Measurements from ENCODE around the gene TRNP1. TPM values are rescaled to one million over a fixed set of nuclear protein-coding genes. Genes with fewer than 3 reads are reported as not detected.
"Not testable (repeated sequence)": the region's sequence is repeated elsewhere in the genome, so short reads cannot be mapped to it uniquely, and the experiment has no call there.

TRNP1 gene, protein sequence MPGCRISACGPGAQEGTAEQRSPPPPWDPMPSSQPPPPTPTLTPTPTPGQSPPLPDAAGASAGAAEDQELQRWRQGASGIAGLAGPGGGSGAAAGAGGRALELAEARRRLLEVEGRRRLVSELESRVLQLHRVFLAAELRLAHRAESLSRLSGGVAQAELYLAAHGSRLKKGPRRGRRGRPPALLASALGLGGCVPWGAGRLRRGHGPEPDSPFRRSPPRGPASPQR
- under 1 TPM; 0.28 to 0.55 TPM for total RNA-seq

DNA sequence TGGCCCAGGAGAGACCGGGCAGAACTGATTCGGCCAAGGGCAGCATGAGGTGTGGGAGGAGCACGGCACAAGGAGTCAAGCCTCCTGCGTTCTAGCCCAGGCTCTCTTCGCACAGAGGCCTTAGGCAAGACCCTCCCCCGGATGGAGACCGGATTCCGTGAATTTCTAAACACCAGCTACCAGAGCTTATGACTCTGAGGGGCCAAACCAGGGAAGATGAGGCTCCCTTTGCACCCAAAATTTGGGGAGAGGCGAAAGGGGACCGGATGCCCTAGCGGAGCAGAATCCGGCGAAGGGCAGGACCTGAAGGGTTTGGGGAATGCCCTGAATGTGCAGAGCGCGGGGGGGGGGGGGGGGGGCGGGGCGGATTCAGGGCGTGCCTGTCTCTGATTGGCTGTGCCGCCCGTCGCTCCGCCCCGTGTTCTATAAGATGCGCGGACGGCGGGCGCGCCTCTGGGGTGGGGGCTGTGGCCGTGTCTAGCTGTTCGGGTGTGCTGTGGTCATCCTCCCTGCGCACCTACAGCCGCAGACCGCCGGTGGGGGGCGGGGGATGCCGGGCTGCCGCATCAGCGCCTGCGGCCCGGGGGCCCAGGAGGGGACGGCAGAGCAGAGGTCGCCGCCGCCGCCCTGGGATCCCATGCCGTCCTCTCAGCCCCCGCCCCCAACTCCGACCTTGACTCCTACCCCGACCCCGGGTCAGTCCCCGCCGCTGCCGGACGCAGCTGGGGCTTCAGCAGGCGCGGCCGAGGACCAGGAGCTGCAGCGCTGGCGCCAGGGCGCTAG, at the start of gene TRNP1:
TRNP1 (plus strand) TSS at position 456 of the 783 bp plus-strand sequence; CDS start at position 551, 95 bp downstream.
- H3K27ac Mint-ChIP-seq: no peak within 1 kb of the TSS
- peaks cover 13 to 17% of the 10 kb centered on the region in 2 donors for H3K4me1 Mint-ChIP-seq (ENCODE audit: low read depth in 2 of 2)
- no peaks in the 10 kb centered on the region for H3K9me3 Mint-ChIP-seq
- peaks cover 40 to 52% of the 10 kb centered on the region in 2 donors for H3K27me3 Mint-ChIP-seq
- ATAC-seq (peak; percentile 78 to 89), DNase-seq (ENCODE audit: low spot score) (peak; percentile 84)
- H3K36me3 Mint-ChIP-seq: no peaks in the 10 kb centered on the region
- H3K4me3 Mint-ChIP-seq: peak within 1 kb of the TSS; percentile 82

DNA sequence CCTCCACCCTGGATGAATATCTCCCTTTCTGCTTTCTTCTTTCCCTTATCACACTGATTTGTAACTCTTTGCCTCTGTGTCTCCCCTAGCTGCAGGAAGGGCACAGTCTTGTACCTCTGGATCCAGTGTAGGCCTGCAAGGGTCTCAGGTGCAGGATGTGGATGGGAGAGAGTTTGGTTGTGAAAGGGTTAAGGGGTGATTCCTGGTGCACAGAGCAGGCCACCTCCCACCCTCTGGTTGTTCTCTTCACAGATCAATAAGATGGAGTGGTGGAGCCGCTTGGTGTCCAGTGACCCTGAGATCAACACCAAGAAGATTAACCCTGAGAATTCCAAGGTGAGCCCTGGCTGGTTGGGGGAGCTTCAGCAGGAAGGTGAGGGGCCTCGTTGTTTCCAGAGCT, 48.4 kb upstream of the TRNP1 start:
- ATAC-seq: no peak
- Mint-ChIP-seq H3K27ac (no peak overlapping the region), H3K36me3 (peaks cover 7% of the 10 kb centered on the region), H3K4me3 (no peak overlapping the region), H3K9me3 (no peaks in the 10 kb centered on the region), H3K4me1 (ENCODE audit: low read depth in 2 of 2) (no peaks in the 10 kb centered on the region), H3K27me3 (no peaks in the 10 kb centered on the region)
- no peak for DNase-seq (ENCODE audit: low spot score)

DNA sequence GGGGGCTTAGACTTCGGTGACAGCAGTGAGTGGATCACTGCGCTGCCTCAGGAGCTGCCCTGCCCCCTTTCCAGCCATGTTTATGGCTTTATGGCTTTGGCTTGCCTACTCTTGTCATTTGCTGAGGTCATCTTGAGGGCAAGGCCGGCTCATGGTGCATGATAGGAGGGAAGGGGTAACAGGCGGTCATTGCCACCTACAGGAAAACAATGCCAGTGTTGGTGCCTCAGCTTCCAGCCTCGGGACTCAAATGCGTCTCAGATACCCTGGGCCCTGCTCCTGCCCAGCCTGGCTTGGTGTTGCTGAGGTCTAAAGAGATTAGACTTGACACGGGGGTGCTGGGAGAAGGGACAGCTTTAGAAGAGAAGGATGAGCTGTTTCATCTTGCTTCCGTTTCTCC, 47.8 kb upstream of the TRNP1 start:
- no peak for DNase-seq (ENCODE audit: low spot score)
- no peak for ATAC-seq
- Mint-ChIP-seq H3K4me3 (no peak overlapping the region), H3K9me3 (no peaks in the 10 kb centered on the region), H3K36me3 (peaks cover 7% of the 10 kb centered on the region), H3K27ac (no peak overlapping the region), H3K27me3 (no peaks in the 10 kb centered on the region), H3K4me1 (ENCODE audit: low read depth in 2 of 2) (no peaks in the 10 kb centered on the region)

DNA sequence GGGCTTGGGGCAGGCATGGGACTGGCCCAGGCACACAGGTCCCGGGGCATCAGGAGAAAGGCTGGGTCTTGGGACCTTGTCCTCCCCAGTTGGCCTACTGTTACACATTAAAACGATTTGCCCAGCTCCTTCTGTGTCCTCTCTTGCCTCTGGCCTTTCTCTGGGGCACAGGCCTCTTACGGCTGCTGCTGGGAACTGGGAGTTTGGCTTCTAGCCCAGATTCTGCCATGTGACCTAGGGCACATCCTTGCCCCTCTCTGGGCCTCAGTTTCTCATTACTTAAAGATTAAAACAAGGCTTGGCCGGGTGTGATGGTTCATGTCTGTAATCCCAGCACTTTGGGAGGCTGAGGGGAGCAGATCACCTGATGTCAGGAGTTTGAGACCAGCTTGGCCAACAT, 47.2 kb upstream of the TRNP1 start:
- H3K36me3 Mint-ChIP-seq: peaks cover 7% of the 10 kb centered on the region
- no peak overlapping the region for H3K4me3 Mint-ChIP-seq
- DNase-seq (ENCODE audit: low spot score) (no peak), ATAC-seq (no peak)
- H3K27me3 Mint-ChIP-seq: no peaks in the 10 kb centered on the region
- no peaks in the 10 kb centered on the region for H3K9me3 Mint-ChIP-seq
- no peaks in the 10 kb centered on the region for H3K4me1 Mint-ChIP-seq (ENCODE audit: low read depth in 2 of 2)
- no peak overlapping the region for H3K27ac Mint-ChIP-seq

DNA sequence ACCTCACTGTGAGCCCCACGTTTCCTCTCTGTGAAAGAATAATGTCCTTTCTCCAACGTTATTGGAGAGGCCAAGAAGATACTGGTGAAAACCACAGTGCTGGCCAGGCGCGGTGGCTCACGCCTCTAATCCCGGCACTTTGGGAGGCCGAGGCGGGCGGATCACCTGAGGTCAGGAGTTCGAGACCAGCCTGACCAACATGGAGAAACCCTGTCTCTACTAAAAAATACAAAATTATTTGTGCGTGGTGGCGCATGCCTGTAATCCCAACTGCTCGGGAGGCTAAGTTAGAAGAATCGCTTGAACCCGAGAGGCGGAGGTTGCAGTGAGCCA, 44.8 kb upstream of the TRNP1 start:
- DNase-seq (ENCODE audit: low spot score); H3K27ac Mint-ChIP-seq; H3K27me3 Mint-ChIP-seq; ATAC-seq; H3K4me1 Mint-ChIP-seq (ENCODE audit: low read depth in 2 of 2); H3K9me3 Mint-ChIP-seq; H3K36me3 Mint-ChIP-seq; H3K4me3 Mint-ChIP-seq: not testable (repeated sequence)

DNA sequence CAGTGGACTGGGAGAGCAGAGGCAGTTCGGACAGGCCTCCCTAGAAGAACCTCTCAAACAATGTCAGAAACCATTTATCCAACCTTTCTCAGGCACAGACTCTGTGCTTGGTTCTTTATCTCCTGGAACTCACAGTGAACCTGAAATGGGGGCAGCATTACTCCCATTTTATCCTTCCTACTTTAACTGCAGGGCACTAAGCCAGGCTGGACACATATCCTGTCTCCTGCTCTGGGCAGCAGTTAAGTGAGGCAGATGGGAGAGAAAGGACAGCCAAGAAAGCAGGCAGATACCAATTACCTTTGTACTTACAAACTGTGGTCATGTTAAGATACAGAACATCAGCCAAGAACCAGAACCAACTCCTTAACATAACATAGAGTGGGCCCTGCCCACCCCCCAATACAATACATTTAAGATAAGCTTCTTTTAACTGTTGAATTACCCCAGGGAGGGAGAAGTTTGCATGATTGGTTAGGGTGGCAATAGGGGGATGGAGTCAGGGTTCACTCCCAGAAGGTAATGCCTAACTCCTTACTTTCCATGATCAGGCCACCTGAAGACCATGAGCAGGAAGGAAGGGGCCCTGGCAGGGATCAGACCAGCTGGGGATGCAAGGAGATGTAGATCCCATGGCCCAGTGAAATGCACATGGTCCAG, 44.1 kb upstream of the TRNP1 start:
- H3K27ac Mint-ChIP-seq: no peak overlapping the region
- peaks cover 0 to 3% of the 10 kb centered on the region in 2 donors for H3K27me3 Mint-ChIP-seq
- DNase-seq (ENCODE audit: low spot score) (no peak), ATAC-seq (no peak)
- H3K4me3 Mint-ChIP-seq: no peak overlapping the region
- H3K9me3 Mint-ChIP-seq: no peaks in the 10 kb centered on the region
- H3K36me3 Mint-ChIP-seq: peaks cover 7% of the 10 kb centered on the region
- no peaks in the 10 kb centered on the region for H3K4me1 Mint-ChIP-seq (ENCODE audit: low read depth in 2 of 2)

DNA sequence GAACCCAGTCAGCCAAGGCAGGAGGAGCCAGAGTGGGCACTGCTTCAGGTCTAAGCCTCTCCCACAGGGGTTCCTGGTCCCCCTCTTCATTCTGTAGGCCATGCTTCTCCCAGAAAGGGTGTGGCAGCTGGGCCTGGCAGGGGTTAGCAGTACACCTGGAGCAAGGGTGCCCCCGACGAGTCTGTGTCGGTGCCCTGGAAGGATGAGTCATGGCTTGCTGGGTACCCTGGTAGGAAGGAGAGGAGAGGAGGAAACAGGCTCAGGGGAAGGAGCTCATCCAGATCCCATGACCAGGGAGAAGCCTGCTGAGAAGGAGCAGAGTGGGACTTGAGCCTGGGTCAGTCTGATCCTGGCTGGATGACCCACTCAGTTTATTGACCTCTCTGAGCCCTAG, 43.6 kb upstream of the TRNP1 start:
- no peak overlapping the region for H3K4me3 Mint-ChIP-seq
- ATAC-seq (no peak), DNase-seq (ENCODE audit: low spot score) (no peak)
- H3K9me3 Mint-ChIP-seq: no peaks in the 10 kb centered on the region
- H3K27me3 Mint-ChIP-seq: peaks cover 0 to 3% of the 10 kb centered on the region in 2 donors
- H3K27ac Mint-ChIP-seq: no peak overlapping the region
- no peaks in the 10 kb centered on the region for H3K4me1 Mint-ChIP-seq (ENCODE audit: low read depth in 2 of 2)
- H3K36me3 Mint-ChIP-seq: peaks cover 6% of the 10 kb centered on the region

DNA sequence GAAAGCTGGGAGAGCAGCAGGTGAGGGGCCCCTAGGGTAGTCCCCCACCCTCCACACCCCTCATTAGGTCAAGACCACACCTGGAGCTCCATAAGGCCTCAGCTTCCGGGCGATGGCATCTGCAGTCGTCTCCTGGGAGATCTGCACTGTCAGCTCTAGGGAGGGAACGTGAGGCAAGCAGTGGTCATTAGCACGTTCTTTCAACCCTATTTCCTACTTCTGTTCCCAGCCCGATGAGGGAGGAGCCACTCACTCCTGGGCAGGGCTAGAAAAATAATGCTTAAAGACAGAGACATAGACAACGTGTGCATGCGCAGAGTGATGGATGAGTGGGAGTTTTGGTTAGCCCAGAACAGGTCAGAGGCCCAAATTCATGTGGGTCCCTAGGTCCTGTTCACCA, 42.9 kb upstream of the TRNP1 start:
- no peak for ATAC-seq
- H3K27ac Mint-ChIP-seq: no peak overlapping the region
- no peak for DNase-seq (ENCODE audit: low spot score)
- H3K9me3 Mint-ChIP-seq: no peaks in the 10 kb centered on the region
- H3K4me3 Mint-ChIP-seq: no peak overlapping the region
- H3K36me3 Mint-ChIP-seq: no peaks in the 10 kb centered on the region
- H3K27me3 Mint-ChIP-seq: peaks cover 0 to 3% of the 10 kb centered on the region in 2 donors
- H3K4me1 Mint-ChIP-seq (ENCODE audit: low read depth in 2 of 2): no peaks in the 10 kb centered on the region

DNA sequence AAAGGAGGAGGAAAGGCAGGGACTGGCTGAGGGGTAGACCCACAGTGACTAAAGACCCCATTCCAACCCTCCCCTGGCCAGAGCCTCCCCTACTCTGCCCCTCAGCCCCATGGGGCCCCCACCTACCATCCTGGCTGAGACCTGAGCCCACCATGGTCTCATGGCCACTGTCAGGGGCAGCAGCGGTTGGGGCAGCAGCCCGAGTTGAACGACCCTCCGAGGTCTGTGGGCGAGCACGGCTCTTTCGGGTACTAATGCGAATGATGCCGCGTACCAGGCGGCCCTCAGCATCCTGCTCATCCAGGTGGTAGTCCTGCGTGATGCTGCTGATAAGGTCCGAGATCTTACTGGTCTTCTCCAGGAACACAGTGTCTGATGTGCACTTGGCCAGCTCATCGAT, 42.3 kb upstream of the TRNP1 start:
- Mint-ChIP-seq H3K27ac (no peak overlapping the region), H3K9me3 (no peaks in the 10 kb centered on the region)

DNA sequence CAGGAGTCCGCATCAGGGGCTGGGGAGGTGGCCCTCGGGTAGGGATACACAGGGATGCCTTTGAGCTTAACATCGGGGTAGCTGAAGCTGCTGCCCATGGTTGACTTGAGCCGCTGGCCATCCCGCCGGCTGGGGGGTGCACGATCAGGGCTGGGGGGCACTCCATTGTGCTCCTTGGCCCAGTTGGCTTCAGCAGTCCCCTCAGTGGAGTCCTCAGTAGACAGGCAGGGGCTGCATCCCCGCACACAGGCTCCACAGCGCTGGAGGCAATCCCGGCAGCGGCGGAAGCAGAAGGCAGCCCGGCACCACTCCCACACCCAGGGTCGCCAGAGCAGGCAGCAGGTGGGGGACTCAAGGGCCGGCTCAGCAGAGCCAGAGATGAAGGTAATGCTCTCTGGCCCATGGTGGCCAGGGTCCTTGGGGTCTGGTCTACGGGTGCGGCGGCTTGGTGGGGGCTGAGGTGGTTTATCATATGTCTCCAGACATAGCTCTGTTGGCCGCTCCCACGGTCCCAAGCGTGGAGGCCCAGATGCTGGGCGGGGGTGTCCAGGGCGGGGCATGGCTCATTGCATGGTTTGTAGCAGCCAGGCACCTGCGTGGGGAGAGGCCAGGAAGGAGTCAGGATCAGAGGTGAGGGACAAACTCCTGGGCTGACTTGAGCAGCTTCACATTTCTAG, 41.5 kb upstream of the TRNP1 start:
- H3K4me3 Mint-ChIP-seq: no peak overlapping the region
- peaks cover 0 to 3% of the 10 kb centered on the region in 2 donors for H3K27me3 Mint-ChIP-seq
- DNase-seq (ENCODE audit: low spot score) (no peak), ATAC-seq (no peak)
- H3K27ac Mint-ChIP-seq: no peak overlapping the region
- H3K4me1 Mint-ChIP-seq (ENCODE audit: low read depth in 2 of 2): no peaks in the 10 kb centered on the region
- no peaks in the 10 kb centered on the region for H3K36me3 Mint-ChIP-seq
- no peaks in the 10 kb centered on the region for H3K9me3 Mint-ChIP-seq

More for the DNA sequence above, 42.3 kb upstream of the TRNP1 start:
- DNase-seq (ENCODE audit: low spot score) (no peak), ATAC-seq (no peak)
- Mint-ChIP-seq H3K4me1 (ENCODE audit: low read depth in 2 of 2) (no peaks in the 10 kb centered on the region), H3K36me3 (no peaks in the 10 kb centered on the region), H3K4me3 (no peak overlapping the region), H3K27me3 (peaks cover 0 to 3% of the 10 kb centered on the region in 2 donors)

DNA sequence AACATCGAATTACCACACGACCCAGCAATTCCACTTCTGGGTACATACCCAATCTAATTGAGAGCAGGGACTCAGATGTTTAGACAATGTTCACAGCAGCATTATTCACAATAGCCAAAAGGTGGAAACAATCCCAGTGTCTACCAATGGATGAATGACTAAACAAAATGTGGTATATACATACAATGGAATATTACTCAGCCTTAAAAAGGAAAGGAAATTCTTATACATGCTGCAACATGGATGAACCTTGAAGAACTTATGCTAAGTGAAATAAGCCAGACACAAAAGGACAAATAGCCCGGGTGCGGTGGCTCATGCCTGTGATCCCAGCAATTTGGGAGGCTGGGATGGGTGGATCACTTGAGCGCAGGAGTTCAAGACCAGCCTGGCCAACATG, 40.1 kb upstream of the TRNP1 start:
- DNase-seq (ENCODE audit: low spot score): no peak
- Mint-ChIP-seq H3K27ac (no peak overlapping the region), H3K36me3 (no peaks in the 10 kb centered on the region), H3K4me3 (no peak overlapping the region), H3K9me3 (no peaks in the 10 kb centered on the region), H3K4me1 (ENCODE audit: low read depth in 2 of 2) (no peaks in the 10 kb centered on the region), H3K27me3 (peaks cover under 1 to 3% of the 10 kb centered on the region in 2 donors)
- ATAC-seq: no peak

DNA sequence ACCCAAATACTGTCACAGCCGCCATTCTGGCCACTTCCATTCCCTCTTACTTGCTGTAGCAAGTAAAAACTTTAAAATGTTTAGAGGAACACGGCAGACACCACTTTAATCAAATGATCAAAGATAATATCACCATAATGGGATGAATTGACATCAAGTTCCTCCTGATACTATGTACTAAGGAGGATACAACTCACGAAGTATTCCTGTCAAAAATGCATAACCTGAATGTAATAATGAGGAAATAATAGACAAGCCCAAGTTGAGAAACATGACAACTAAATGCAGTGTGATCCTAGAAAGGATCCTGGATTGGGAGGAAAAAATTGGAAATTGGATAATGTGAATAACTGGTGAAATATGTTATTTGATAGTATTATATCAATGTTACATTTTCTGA, 37.2 kb upstream of the TRNP1 start:
- no peak overlapping the region for H3K27ac Mint-ChIP-seq
- H3K36me3 Mint-ChIP-seq: no peaks in the 10 kb centered on the region
- H3K4me1 Mint-ChIP-seq (ENCODE audit: low read depth in 2 of 2): peaks cover 4 to 5% of the 10 kb centered on the region in 2 donors
- H3K4me3 Mint-ChIP-seq: no peak overlapping the region
- H3K9me3 Mint-ChIP-seq: no peaks in the 10 kb centered on the region
- DNase-seq (ENCODE audit: low spot score) (no peak), ATAC-seq (no peak)
- H3K27me3 Mint-ChIP-seq: peaks cover 13 to 18% of the 10 kb centered on the region in 2 donors

DNA sequence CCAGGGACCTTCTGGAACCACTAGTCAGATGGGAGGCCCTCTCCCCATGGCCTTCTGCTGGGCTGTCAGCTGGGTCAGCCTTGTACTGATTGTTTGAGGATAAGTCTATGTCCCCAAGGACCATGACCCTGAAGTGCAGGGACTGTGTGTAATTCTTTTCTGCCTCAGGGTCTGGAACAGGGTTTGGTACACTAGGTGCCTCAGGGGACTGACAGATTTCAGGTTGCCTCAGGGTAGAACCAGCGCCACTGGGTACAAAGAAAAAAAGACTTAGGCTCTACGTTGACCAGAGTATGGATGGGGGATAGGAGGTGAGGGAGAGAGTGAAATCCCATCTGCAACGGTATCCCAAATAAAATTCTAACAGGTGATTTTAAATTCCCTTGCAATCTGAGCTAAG, 36.2 kb upstream of the TRNP1 start:
- Mint-ChIP-seq H3K27me3 (peaks cover 19 to 25% of the 10 kb centered on the region in 2 donors), H3K36me3 (no peaks in the 10 kb centered on the region), H3K4me1 (ENCODE audit: low read depth in 2 of 2) (peaks cover 4 to 5% of the 10 kb centered on the region in 2 donors), H3K9me3 (no peaks in the 10 kb centered on the region), H3K27ac (no peak overlapping the region), H3K4me3 (no peak overlapping the region)
- peak in 1 of 2 donors; percentile 34 for ATAC-seq
- DNase-seq (ENCODE audit: low spot score): no peak

DNA sequence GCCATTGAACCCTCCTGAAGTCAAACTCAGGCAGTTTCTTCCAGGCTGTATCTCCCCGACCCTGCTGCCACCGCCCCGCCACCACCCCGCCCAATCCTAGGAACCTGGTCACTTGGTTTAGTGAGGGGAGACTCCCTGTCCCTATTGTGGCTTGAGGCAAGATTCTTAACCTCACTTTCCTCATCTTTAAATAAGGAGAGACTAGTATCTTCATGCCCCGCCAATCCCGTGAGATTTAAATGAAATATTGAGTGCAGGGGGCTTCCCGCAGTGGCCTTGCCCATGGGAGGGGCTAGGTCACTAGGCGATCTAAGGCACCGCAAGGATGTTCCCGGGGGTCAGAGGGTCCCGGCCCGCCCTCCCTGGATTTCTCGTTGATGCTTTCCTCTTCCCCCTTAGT, 34.2 kb upstream of the TRNP1 start:
- peaks cover 24 to 36% of the 10 kb centered on the region in 2 donors for H3K27me3 Mint-ChIP-seq
- no peaks in the 10 kb centered on the region for H3K9me3 Mint-ChIP-seq
- no peak overlapping the region for H3K27ac Mint-ChIP-seq
- peaks cover 4 to 5% of the 10 kb centered on the region in 2 donors for H3K4me1 Mint-ChIP-seq (ENCODE audit: low read depth in 2 of 2)
- ATAC-seq: no peak
- H3K4me3 Mint-ChIP-seq: peak overlapping the region; percentile 15
- no peak for DNase-seq (ENCODE audit: low spot score)
- H3K36me3 Mint-ChIP-seq: no peaks in the 10 kb centered on the region

Measured in natural killer cell treated with Interleukin-12 subunit alpha and Interleukin-12 subunit beta and Interleukin-15 and Interleukin-18, amount 100 ng/mL, for 72 hours (primary cell).